Fibroblast of upper back skin (primary cell): Measurements from ENCODE around the gene ANGPTL4.
A peak's percentile ranks its signal among the peaks of the same experiment; 100 is the strongest.
"Not testable (repeated sequence)": the region's sequence is repeated elsewhere in the genome, so short reads cannot be mapped to it uniquely, and the experiment has no call there.

Source experiments
- DNase-seq: peaks from one replicate; pipeline ENCODE4 v3.0.0-alpha.2; 2013

Gene ANGPTL4

GRCh38 chr19:8391198-8392016, 27.5 kb downstream of the ANGPTL4 start:
- no peak for DNase-seq

GRCh38 chr19:8392017-8392591, 28.1 kb downstream of the ANGPTL4 start:
- no peak for DNase-seq

- no peak for DNase-seq
These were observed 29.4 kb downstream of the ANGPTL4 start for GRCh38 chr19:8393192-8393870.

- DNase-seq: no peak
These were observed 29.9 kb downstream of the ANGPTL4 start for GRCh38 chr19:8393871-8394250.

- no peak for DNase-seq
These were observed 31.7 kb downstream of the ANGPTL4 start for GRCh38 chr19:8395621-8396082.

- no peak for DNase-seq
These were observed 32.2 kb downstream of the ANGPTL4 start for GRCh38 chr19:8396185-8396562.

- peak; percentile 39 for DNase-seq
These were observed 32.7 kb downstream of the ANGPTL4 start for GRCh38 chr19:8396563-8397203.

GRCh38 chr19:8397271-8397670, 33.3 kb downstream of the ANGPTL4 start:
- no peak for DNase-seq

- no peak for DNase-seq
These were observed 33.9 kb downstream of the ANGPTL4 start for GRCh38 chr19:8397746-8398310.

GRCh38 chr19:8398311-8398771, 34.4 kb downstream of the ANGPTL4 start:
- DNase-seq: no peak

- DNase-seq: no peak
These were observed 35.8 kb downstream of the ANGPTL4 start for GRCh38 chr19:8399681-8400188.

GRCh38 chr19:8401981-8402411, 38.0 kb downstream of the ANGPTL4 start:
- DNase-seq: no peak

GRCh38 chr19:8403098-8403819, 39.3 kb downstream of the ANGPTL4 start:
- DNase-seq: no peak

GRCh38 chr19:8403820-8404109, 39.8 kb downstream of the ANGPTL4 start:
- DNase-seq: no peak

- DNase-seq: no peak
These were observed 40.6 kb downstream of the ANGPTL4 start for GRCh38 chr19:8404391-8405151.

GRCh38 chr19:8410718-8411117, 46.8 kb downstream of the ANGPTL4 start:
- not testable (repeated sequence) for DNase-seq

- peak; percentile 96 for DNase-seq
These were observed 49.1 kb downstream of the ANGPTL4 start, which contains the start of gene MARCHF2 for GRCh38 chr19:8412783-8413628. MARCHF2 (plus strand) TSS chr19:8413305; CDS start chr19:8421841, 8,536 bp downstream.

GRCh38 chr19:8413629-8413995, 49.7 kb downstream of the ANGPTL4 start:
- DNase-seq: no peak

GRCh38 chr19:8416796-8417195, 52.8 kb downstream of the ANGPTL4 start:
- no peak for DNase-seq
